ENCODE measurements around the gene DNAJB5.

The DNAJB5 gene

DNA sequence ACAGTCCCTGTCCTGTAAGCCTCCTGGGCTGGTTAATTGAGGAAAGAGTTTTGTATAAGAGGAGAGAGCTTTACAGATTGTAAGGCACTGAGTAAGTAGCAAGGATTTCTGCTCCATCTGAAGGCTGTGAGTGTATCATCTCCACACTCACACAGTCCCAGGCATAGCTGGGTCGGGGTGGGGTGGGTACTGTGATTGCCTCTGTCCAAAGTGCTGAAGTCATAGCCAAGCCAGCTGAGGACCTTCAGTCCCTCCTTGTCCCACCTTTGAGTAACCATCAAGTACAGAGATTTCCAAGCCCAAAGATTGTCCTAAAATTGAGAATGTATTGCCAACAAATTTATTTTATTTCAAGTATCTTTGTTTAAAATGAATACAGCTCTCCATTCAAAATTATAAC, 5.5 kb upstream of the DNAJB5 start:
- DNase-seq (ENCODE audit: low read depth) = peak; percentile 51

DNA sequence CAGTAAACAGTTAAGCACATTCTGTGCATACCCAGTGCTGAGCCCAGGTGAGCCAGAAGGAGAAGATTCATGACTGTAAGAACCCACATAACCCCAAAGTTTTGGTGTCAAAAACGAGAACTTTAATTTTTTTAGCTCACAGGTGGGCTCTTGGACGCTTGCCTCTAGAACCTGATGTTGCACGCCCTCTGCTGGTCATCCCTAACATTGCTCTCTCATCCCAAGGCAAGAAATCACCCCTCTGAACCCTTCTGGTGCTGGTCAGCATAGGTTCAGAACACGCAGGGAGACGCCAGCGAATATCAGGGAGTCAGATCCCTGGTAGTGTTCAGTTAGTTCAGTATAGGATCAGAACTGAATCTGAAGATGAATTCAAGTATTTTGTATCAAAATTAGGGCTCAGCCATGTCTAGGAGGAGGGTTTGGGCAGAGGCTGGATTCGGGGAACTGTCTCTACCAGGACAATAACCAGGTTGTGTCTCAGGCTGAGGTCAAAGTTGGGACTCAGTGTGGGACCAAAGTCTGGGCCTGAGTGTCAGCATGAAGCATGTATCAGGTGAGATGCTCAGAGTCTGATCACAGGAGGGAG, 4.1 kb upstream of the DNAJB5 start:
- DNase-seq (ENCODE audit: low read depth) = peak; percentile 76

GRCh38 chr9:34986540-34987047, 3.0 kb upstream of the DNAJB5 start:
- no peak for DNase-seq (ENCODE audit: low read depth)

GRCh38 chr9:34987160-34987901, 2.2 kb upstream of the DNAJB5 start:
- DNase-seq (ENCODE audit: low read depth) = peak; percentile 37

DNA sequence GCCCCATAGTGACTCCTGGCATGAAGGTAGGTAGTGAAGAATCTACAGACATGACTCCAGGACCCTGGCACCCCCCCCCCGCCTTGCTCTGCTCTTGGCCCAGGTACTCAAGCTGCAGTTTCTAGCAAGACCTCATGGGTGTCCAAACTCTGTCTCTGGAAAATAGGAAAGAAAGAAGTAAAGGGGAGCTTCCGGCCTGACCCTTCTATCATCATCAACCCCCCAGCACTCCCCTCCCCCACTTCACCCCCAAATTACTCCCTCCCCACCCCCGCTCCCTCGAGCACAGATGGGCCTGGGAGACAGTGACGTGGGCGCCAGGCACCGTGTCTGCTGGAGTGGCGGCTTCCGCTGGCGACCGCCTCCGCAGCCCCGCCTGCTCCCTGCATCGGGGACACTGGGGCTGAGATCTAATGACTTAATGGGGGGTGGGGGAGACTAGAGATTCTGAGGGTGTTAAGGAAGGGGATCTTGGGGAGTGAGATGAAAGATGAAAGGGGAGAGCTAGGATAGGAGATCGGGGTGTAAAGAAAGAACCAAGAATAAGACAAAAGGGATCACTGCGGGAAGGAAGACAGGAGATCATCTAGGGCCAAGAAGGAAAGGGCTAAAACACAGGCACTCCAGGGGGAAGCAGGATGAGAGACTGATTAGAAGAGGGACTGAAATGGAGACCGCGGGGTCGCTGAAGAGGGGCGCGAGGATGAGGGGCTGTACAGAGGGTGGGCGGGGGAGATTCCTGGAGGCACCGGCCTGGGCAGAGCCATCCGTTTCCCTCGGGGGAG, 1.1 kb upstream of the DNAJB5 start:
- DNase-seq (ENCODE audit: low read depth) = peak; percentile 57

DNA sequence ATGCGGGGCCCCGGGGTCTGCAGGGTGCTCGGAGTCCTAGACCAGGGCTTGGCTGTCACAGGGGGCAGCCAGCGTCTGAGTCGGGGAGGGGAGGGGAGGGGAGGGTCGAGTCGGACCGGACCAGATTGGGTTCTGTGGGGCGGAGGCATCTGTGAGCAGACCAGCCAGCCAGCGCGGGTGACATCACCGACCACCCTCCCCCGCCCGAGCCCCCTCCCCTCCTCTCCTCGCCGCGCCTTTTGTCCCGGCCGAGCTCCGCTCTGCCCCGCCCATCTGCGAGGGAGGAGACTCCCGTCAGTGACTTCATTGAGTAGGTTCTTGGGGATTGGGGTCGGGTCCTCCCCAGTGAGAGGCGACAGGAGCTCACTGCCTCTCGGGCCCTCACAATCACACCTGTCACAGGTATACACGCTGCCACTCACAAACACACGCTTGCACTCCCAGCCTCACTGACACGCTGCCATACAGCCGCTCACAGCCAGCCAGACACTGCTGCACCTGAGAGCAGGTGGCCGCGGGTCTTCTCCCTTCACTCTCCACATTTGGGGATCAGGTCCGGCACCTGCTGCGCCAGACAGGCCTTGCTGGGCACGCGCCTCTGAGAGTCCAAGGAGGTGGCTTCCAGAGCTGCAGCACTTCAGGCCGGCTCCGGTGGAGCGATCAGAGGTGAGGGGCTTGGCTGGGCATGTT, 546 bp downstream of the DNAJB5 start:
- DNase-seq (ENCODE audit: low read depth) = peak; percentile 64

GRCh38 chr9:34990908-34991606, 1.5 kb downstream of the DNAJB5 start:
- no peak for DNase-seq (ENCODE audit: low read depth)

DNA sequence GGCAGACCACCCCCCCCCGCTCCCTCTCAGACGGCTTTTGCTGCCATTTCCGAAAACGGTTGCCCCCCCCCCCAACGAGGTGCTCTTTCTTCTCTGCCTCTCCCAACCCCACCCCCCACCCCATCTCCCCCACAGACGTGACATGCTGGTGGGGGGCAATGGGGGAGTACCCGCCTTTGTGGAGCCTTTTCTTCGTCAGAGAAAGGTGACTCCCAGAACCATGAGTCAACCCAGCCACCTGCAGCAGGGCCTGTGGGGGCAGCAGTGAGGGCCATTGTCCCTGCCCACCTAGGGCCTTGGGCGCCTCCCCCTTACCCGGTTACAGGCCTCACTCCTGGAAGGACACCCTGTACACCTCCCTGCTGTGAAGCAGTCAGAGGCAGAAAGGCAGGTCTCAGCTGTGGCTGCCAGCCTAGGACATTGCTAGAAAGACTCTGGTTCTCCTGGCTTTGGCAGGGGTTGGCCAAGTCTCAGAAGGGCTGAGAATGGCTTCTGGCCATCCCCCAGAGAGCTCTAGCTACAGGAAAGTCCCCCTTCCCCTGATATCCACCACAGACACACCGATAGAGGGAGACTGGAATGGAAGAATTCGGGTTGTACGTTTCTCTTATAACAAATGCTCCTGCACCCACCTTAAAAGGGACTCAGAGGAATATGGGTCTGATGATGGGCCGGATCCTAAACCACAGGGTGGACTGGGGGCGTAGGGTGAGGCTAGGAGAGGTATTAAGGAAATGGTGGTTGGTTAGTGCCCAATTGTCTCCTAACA, 2.2 kb downstream of the DNAJB5 start:
- DNase-seq (ENCODE audit: low read depth) = peak; percentile 56

DNA sequence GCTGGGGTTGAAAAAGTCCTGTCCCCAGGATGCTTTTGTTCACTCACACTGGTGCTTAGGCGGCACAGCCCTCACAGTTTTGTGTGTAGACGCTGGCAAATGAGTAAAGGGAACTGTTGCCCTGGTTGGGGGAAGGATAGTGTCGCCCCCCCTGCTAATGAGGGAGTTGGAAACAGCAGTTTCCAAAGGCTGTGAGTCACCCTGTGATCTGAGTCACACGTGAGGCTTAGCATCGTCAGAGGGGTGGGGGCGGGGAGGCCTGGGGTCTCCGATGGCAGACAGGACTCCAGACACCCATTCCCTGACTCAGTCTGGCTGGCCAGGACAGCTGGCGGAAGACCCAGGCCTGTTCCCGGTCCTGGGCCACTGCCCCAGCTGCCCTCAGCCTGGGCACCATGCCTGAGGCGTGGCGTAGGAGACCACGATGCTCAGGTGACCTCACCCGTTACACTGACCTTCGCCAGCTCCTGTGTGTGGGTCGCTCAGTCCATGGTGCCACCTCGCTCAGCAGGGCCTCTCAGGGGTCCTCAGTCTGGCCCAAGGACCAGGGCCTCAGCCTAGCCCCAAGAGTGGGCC, 2.9 kb downstream of the DNAJB5 start:
- peak; percentile 97 for DNase-seq (ENCODE audit: low read depth)

- DNase-seq (ENCODE audit: low read depth) = no peak
Measured at GRCh38 chr9:34993502-34994259, 4.1 kb downstream of the DNAJB5 start.

GRCh38 chr9:34994260-34994899, 4.8 kb downstream of the DNAJB5 start:
- DNase-seq (ENCODE audit: low read depth) = peak; percentile 73

GRCh38 chr9:34994900-34995669, 5.5 kb downstream of the DNAJB5 start:
- DNase-seq (ENCODE audit: low read depth) = no peak

- DNase-seq (ENCODE audit: low read depth) = no peak
Measured at GRCh38 chr9:34995670-34996060, 6.1 kb downstream of the DNAJB5 start.

- no peak for DNase-seq (ENCODE audit: low read depth)
Measured at GRCh38 chr9:34996181-34996904, 6.8 kb downstream of the DNAJB5 start.

GRCh38 chr9:34996905-34997279, 7.3 kb downstream of the DNAJB5 start:
- no peak for DNase-seq (ENCODE audit: low read depth)

- no peak for DNase-seq (ENCODE audit: low read depth)
Measured at GRCh38 chr9:34997379-34997781, 7.8 kb downstream of the DNAJB5 start.

DNA sequence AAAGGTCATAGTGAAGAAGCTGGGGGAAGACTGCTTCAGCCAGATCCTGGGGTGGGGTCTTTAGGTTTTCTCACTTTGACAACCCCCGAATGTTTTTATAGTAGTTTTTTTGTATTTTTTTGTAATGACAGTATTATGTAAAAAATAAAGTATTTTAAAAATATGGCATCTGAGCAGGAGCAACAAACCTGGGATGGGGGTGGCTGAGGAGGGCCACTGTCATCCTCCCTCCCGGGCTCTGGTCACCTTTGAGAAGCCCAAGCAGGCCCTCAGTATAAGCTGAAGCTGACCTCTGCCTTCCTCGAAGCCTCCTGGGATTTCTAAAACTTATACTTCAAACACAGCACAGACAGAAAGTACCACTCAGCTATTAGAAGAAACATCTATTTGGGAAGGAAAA, 8.7 kb downstream of the DNAJB5 start:
- DNase-seq (ENCODE audit: low read depth) = no peak

GRCh38 chr9:34999576-34999975, 10.0 kb downstream of the DNAJB5 start:
- no peak for DNase-seq (ENCODE audit: low read depth)
